IMR-90 (cell line): Measurements from ENCODE around the gene KCNH6.

ENCODE experiments used
- CEBPB ChIP-seq: IDR thresholded peaks from 2 replicates; pipeline ENCODE4 v1.6.1; 2012; ENCODE audit warnings: low read depth, low read length, improper control_type of control experiment
- FOS ChIP-seq: fragments of 150-350 bp; IDR thresholded peaks from 2 replicates; pipeline ENCODE4 v1.6.1; 2016; ENCODE audit warnings: low read depth, low read length
- MAFK ChIP-seq: IDR thresholded peaks from 2 replicates; pipeline ENCODE4 v1.6.1; 2012; ENCODE audit warnings: low read depth, low read length, improper control_type of control experiment
- MAZ ChIP-seq: IDR thresholded peaks from 2 replicates; pipeline ENCODE4 v1.6.1; 2012; ENCODE audit warnings: low read depth, mild to moderate bottlenecking, low read length, improper control_type of control experiment, moderate library complexity, borderline replicate concordance
- MXI1 ChIP-seq: IDR thresholded peaks from 2 replicates; pipeline ENCODE4 v1.6.1; 2012; ENCODE audit warnings: low read depth, mild to moderate bottlenecking, low read length, moderate library complexity, borderline replicate concordance
- POLR2A ChIP-seq: IDR thresholded peaks from 2 replicates; pipeline ENCODE4 v1.6.1; 2012; ENCODE audit warnings: mild to moderate bottlenecking, low read depth, low read length
- RAD21 ChIP-seq: IDR thresholded peaks from 2 replicates; pipeline ENCODE4 v1.6.1; 2012; ENCODE audit warnings: low read length, improper control_type of control experiment
- RFX5 ChIP-seq: IDR thresholded peaks from 2 replicates; pipeline ENCODE4 v1.8.0; 2012; ENCODE audit warnings: low read depth, mild to moderate bottlenecking, low read length, moderate library complexity
- SMC3 ChIP-seq: fragments of 150-350 bp; IDR thresholded peaks from 2 replicates; pipeline ENCODE4 v1.6.1; 2016; ENCODE audit warnings: low read depth, mild to moderate bottlenecking, antibody characterized with exemption, low read length, moderate library complexity
- TF ChIP-seq, protein P1 (sequence below): conservative IDR thresholded peaks from 2 replicates; pipeline ENCODE4 v1.5.1; 2012; ENCODE audit warnings: mild to moderate bottlenecking, low read depth, low read length, improper control_type of control experiment
- TF ChIP-seq, protein P2 (sequence below): fragments of 150-350 bp; IDR thresholded peaks from 2 replicates; pipeline ENCODE4 v1.6.1; 2017; ENCODE audit warnings: mild to moderate bottlenecking, antibody characterized with exemption, low read length, low read depth
- TF ChIP-seq, protein P3 (sequence below): fragments of 150-350 bp; IDR thresholded peaks from 2 replicates; pipeline ENCODE4 v1.6.1; 2016; ENCODE audit warnings: low read depth, mild to moderate bottlenecking, low read length, moderate library complexity, borderline replicate concordance

DNA sequence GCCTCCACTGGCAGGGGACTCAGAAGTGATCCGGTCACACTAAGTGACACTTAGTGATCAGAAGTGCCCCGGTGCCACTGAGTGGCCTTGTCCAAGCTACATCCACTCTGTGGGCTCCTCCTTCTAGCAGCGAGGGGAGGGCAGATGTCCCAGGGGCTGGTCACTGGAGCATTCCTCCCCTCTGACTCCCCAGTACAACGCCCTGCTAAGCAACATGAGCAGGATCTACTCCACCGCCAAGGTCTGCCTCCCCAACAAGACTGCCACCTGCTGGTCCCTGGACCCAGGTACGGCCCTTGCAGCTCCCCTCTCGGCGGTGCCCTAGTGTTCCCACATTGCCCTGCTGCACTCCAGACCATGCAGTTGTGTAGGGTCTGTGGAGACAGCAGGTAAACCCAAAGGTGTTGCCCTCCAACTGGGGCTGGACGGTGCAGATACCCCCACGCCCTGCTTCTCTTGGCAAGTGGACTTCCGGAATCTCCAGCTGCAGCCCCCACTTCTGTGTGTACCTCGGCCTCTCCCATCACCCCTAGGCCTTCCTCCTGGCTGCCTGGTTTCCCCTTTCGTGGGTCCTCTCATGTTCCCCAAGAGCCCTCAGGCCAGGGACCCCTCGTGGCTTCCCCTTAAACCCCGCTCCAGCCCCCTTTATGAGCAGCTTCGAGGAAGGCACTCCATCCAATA lies 44.2 kb upstream of the KCNH6 start:
- TF ChIP-seq, protein P1, sequence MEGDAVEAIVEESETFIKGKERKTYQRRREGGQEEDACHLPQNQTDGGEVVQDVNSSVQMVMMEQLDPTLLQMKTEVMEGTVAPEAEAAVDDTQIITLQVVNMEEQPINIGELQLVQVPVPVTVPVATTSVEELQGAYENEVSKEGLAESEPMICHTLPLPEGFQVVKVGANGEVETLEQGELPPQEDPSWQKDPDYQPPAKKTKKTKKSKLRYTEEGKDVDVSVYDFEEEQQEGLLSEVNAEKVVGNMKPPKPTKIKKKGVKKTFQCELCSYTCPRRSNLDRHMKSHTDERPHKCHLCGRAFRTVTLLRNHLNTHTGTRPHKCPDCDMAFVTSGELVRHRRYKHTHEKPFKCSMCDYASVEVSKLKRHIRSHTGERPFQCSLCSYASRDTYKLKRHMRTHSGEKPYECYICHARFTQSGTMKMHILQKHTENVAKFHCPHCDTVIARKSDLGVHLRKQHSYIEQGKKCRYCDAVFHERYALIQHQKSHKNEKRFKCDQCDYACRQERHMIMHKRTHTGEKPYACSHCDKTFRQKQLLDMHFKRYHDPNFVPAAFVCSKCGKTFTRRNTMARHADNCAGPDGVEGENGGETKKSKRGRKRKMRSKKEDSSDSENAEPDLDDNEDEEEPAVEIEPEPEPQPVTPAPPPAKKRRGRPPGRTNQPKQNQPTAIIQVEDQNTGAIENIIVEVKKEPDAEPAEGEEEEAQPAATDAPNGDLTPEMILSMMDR, result peak; percentile 89
- TF ChIP-seq POLR2A (no peak), RAD21 (peak; percentile 87), MAZ (peak; percentile 65; the same call in 1 of the 2 replicates), SMC3 (peak; percentile 91), RFX5 (no peak), MXI1 (no peak), MAFK (no peak), FOS (0 out of 2 replicates have a peak, but pooled peaks have one; percentile 17), CEBPB (no peak)
- TF ChIP-seq, protein P2, sequence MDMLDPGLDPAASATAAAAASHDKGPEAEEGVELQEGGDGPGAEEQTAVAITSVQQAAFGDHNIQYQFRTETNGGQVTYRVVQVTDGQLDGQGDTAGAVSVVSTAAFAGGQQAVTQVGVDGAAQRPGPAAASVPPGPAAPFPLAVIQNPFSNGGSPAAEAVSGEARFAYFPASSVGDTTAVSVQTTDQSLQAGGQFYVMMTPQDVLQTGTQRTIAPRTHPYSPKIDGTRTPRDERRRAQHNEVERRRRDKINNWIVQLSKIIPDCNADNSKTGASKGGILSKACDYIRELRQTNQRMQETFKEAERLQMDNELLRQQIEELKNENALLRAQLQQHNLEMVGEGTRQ, result no peak
- TF ChIP-seq, protein P3, sequence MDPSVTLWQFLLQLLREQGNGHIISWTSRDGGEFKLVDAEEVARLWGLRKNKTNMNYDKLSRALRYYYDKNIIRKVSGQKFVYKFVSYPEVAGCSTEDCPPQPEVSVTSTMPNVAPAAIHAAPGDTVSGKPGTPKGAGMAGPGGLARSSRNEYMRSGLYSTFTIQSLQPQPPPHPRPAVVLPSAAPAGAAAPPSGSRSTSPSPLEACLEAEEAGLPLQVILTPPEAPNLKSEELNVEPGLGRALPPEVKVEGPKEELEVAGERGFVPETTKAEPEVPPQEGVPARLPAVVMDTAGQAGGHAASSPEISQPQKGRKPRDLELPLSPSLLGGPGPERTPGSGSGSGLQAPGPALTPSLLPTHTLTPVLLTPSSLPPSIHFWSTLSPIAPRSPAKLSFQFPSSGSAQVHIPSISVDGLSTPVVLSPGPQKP, result no peak
